GM18502 (cell line): ENCODE data around the gene FOXE1.

Source experiments
- ATAC-seq: cut with Tn5 transposase; IDR thresholded peaks from one replicate; pipeline ENCODE4 v1.9.1; 2021; ENCODE audit warnings: mild to moderate bottlenecking; ENCODE audit not compliant: unreplicated experiment, poor library complexity

The FOXE1 gene

GRCh38 chr9:97853056-97853843 is at the start of gene FOXE1:
TSS of gene FOXE1 (plus strand) at chr9:97853226. CDS start at chr9:97853915, 689 bp downstream.
- ATAC-seq: peak; percentile 18

- ATAC-seq: no peak
Observed at GRCh38 chr9:97804059-97804365, 49.0 kb upstream of the FOXE1 start.

GRCh38 chr9:97806721-97807120 is 46.3 kb upstream of the FOXE1 start:
- ATAC-seq: no peak

- ATAC-seq: no peak
Observed at GRCh38 chr9:97807681-97808080, 45.3 kb upstream of the FOXE1 start.

- ATAC-seq: no peak
Observed at GRCh38 chr9:97808415-97808814, 44.6 kb upstream of the FOXE1 start.

- no peak for ATAC-seq
Observed at GRCh38 chr9:97808972-97809371, 44.1 kb upstream of the FOXE1 start.

GRCh38 chr9:97809666-97810344 is 43.2 kb upstream of the FOXE1 start:
- no peak for ATAC-seq

GRCh38 chr9:97811533-97812246 is 41.3 kb upstream of the FOXE1 start:
- ATAC-seq: no peak

- no peak for ATAC-seq
Observed at GRCh38 chr9:97812247-97812543, 40.8 kb upstream of the FOXE1 start.

GRCh38 chr9:97813072-97813471 is 40.0 kb upstream of the FOXE1 start:
- no peak for ATAC-seq

- ATAC-seq: no peak
Observed at GRCh38 chr9:97819735-97820134, 33.3 kb upstream of the FOXE1 start.

- ATAC-seq: no peak
Observed at GRCh38 chr9:97820373-97820772, 32.7 kb upstream of the FOXE1 start.

- no peak for ATAC-seq
Observed at GRCh38 chr9:97830884-97831829, 21.9 kb upstream of the FOXE1 start.

GRCh38 chr9:97831843-97832636 is 21.0 kb upstream of the FOXE1 start:
- no peak for ATAC-seq

- no peak for ATAC-seq
Observed at GRCh38 chr9:97840521-97840920, 12.5 kb upstream of the FOXE1 start.

GRCh38 chr9:97842960-97843359 is 10.1 kb upstream of the FOXE1 start:
- no peak for ATAC-seq

- ATAC-seq: no peak
Observed at GRCh38 chr9:97845130-97845529, 7.9 kb upstream of the FOXE1 start.

- no peak for ATAC-seq
Observed at GRCh38 chr9:97845763-97846162, 7.3 kb upstream of the FOXE1 start.

- ATAC-seq: no peak
Observed at GRCh38 chr9:97846347-97846746, 6.7 kb upstream of the FOXE1 start.
